Measurements from ENCODE around the gene RBM34. TPM values are rescaled to one million over a fixed set of nuclear protein-coding genes. Genes with fewer than 3 reads are reported as not detected.

RBM34 gene
- total RNA-seq, 1 donor from 2014 or later = 68.4 TPM

DNA sequence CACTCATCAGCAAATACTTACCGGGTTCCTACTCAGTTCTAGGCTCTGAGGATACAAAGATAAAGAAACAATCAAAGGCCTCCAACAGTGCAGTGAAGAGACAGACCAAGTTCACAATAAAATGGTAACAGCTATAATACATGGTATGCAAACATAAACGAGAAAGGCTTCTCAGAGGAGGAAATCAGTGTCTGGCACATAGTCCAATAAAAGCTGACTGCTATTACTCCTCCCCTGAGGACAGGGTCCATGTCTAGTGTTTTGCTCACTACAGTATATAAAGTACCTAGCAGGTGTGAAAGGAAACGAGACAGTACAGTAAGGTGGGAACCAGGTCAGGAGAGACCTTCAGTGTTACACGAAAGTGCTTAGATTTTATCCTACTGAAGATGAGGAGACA, 4.3 kb downstream of the RBM34 start:
- no peaks in the 10 kb centered on the region for H3K27me3 Mint-ChIP-seq

DNA sequence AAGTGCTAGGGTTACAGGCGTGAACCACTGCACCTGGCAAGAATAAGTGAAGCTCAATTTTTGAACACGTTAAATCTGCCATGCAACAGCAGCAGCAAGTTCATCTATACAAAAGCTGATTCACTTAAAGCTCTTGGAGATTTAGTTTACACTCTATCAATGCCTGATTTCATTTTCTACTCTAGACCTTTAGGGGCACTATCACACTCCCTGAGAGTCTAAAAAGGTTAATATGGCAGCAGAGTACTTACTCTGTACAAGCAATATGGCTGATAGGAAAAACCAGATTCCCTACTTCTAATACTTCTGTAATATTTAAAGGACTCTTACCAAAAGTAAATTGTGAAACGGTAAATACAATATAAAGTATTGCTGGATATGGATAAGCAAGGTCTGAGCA, 4.8 kb downstream of the RBM34 start:
- no peaks in the 10 kb centered on the region for H3K9me3 Mint-ChIP-seq (ENCODE audit: low read depth)
- H3K36me3 Mint-ChIP-seq (ENCODE audit: insufficient read depth) = peaks cover 19% of the 10 kb centered on the region
- peak; percentile 20 for TF ChIP-seq CTCF (IDR thresholded peaks at IDR 0.05; ENCODE audit: unreplicated experiment)
- peaks cover 6% of the 10 kb centered on the region for H3K4me1 Mint-ChIP-seq (ENCODE audit: low read depth)
- H3K27me3 Mint-ChIP-seq = no peaks in the 10 kb centered on the region
- H3K27ac Mint-ChIP-seq = no peak overlapping the region
- H3K4me3 Mint-ChIP-seq (ENCODE audit: low read depth) = no peak overlapping the region
- no peak for DNase-seq (ENCODE audit: low spot score, unreplicated experiment)

More for the DNA sequence above, 4.3 kb downstream of the RBM34 start:
- H3K4me3 Mint-ChIP-seq (ENCODE audit: low read depth) = no peak overlapping the region
- H3K4me1 Mint-ChIP-seq (ENCODE audit: low read depth) = peaks cover 9% of the 10 kb centered on the region
- no peak overlapping the region for H3K27ac Mint-ChIP-seq
- H3K9me3 Mint-ChIP-seq (ENCODE audit: low read depth) = no peaks in the 10 kb centered on the region
- H3K36me3 Mint-ChIP-seq (ENCODE audit: insufficient read depth) = peaks cover 17% of the 10 kb centered on the region
- no peak for DNase-seq (ENCODE audit: low spot score, unreplicated experiment)
- TF ChIP-seq CTCF (IDR thresholded peaks at IDR 0.05; ENCODE audit: unreplicated experiment) = no peak

DNA sequence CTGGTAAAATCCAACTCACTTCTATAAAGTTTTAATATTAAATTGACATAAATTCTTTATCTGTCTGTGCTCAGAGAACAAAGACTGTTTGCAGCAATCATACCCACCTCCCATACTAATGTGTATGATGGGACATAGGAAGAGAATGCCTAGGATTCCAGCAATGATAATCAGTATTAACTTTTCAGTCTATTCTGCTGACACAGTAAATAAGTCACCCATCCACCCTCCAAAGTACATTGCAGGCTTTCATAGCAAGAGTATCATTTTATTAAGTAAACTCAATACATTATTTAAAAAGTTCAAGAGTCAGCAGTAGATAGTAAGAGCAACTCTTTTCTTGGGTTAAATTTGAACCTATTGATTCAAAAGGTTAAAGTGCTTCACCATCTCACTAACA, 8.8 kb downstream of the RBM34 start:
- Mint-ChIP-seq H3K36me3 (ENCODE audit: insufficient read depth) (peaks cover 34% of the 10 kb centered on the region), H3K27me3 (no peaks in the 10 kb centered on the region), H3K4me3 (ENCODE audit: low read depth) (no peak overlapping the region), H3K4me1 (ENCODE audit: low read depth) (no peaks in the 10 kb centered on the region), H3K9me3 (ENCODE audit: low read depth) (no peaks in the 10 kb centered on the region), H3K27ac (no peak overlapping the region)
- DNase-seq (ENCODE audit: low spot score, unreplicated experiment) = no peak
- TF ChIP-seq CTCF (IDR thresholded peaks at IDR 0.05; ENCODE audit: unreplicated experiment) = no peak

GRCh38 chr1:235151033-235151432, 10.0 kb downstream of the RBM34 start:
- no peak for TF ChIP-seq CTCF (IDR thresholded peaks at IDR 0.05; ENCODE audit: unreplicated experiment)
- no peak overlapping the region for H3K4me3 Mint-ChIP-seq (ENCODE audit: low read depth)
- H3K27me3 Mint-ChIP-seq = no peaks in the 10 kb centered on the region
- H3K4me1 Mint-ChIP-seq (ENCODE audit: low read depth) = no peaks in the 10 kb centered on the region
- no peak for DNase-seq (ENCODE audit: low spot score, unreplicated experiment)
- no peaks in the 10 kb centered on the region for H3K9me3 Mint-ChIP-seq (ENCODE audit: low read depth)
- H3K36me3 Mint-ChIP-seq (ENCODE audit: insufficient read depth) = peaks cover 34% of the 10 kb centered on the region
- H3K27ac Mint-ChIP-seq = peak overlapping the region; percentile 6

DNA sequence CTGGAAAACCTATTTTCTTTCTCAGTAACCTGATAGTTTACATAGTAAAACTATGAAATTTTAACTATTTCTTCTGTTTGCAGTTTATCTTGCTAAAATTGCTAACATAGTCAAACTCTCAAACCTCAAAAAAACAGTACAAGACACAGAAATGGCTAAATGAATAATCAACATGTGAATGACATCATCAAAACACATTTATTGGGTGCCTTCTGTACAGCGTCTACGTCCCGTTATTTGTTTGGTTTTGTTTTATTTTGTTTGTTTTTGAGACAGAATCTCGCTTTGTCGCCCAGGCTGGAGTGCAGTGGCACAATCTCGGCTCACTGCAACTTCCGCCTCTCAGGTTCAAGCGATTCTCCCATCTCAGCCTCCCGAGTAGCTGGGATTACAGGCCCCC, 11.2 kb downstream of the RBM34 start:
- no peak for DNase-seq (ENCODE audit: low spot score, unreplicated experiment)
- Mint-ChIP-seq H3K36me3 (ENCODE audit: insufficient read depth) (peaks cover 37% of the 10 kb centered on the region), H3K27ac (no peak overlapping the region), H3K9me3 (ENCODE audit: low read depth) (no peaks in the 10 kb centered on the region), H3K4me1 (ENCODE audit: low read depth) (no peaks in the 10 kb centered on the region), H3K4me3 (ENCODE audit: low read depth) (no peak overlapping the region), H3K27me3 (no peaks in the 10 kb centered on the region)
- TF ChIP-seq CTCF (IDR thresholded peaks at IDR 0.05; ENCODE audit: unreplicated experiment) = no peak
